Body of pancreas (tissue), 4 donors: ENCODE data around the gene ASB16. TPM values are rescaled to one million over a fixed set of nuclear protein-coding genes. Genes with fewer than 3 reads are reported as not detected.

Experiments
- ATAC-seq: fragments of 150-250 bp; one replicate; pipeline ENCODE4 v1.9.1; 2016
- DNase-seq, 4 donors: peaks; one replicate each; pipeline ENCODE4 v3.0.0-alpha.2; 2019
- H3K27ac ChIP-seq, 4 donors: fragments of 200-600 bp; sonication (generic); 1 replicate in 3 of 4; 2 replicates in 1 of 4; pipeline versions ENCODE4 v1.5.1 to v1.6.1; 2016 to 2019; ENCODE audit warnings: mild to moderate bottlenecking in 1 of 4, mixed read lengths in 1 of 4, moderate library complexity in 1 of 4
- H3K27me3 ChIP-seq, 2 donors: fragments of 200-600 bp; sonication (generic); one replicate each; pipeline ENCODE4 v1.6.0; 2016; ENCODE audit warnings: mild to moderate bottlenecking in 1 of 2
- H3K36me3 ChIP-seq, 2 donors: fragments of 200-600 bp; sonication (generic); replicated peaks in 1 of 2; 2 replicates each; pipeline ENCODE4 v1.5.1; 2016; ENCODE audit warnings: low read depth in 2 of 2; ENCODE audit not compliant: insufficient read depth in 1 of 2
- H3K4me1 ChIP-seq: fragments of 200-600 bp; sonication (generic); one replicate; pipeline ENCODE4 v1.6.0; 2016
- H3K4me3 ChIP-seq, 2 donors: fragments of 200-600 bp; sonication (generic); 1 replicate in 1 of 2; 2 replicates in 1 of 2; pipeline ENCODE4 v1.5.1; 2016 to 2019
- H3K9me3 ChIP-seq, 3 donors: fragments of 200-600 bp; sonication (generic); 1 replicate in 2 of 3; 2 replicates in 1 of 3; pipeline ENCODE4 v1.5.1; 2016
- POLR2A ChIP-seq, 3 donors: fragments of 450-650 bp; IDR thresholded peaks; one replicate each; pipeline ENCODE4 v1.6.1; 2016; ENCODE audit warnings: antibody characterized with exemption in 3 of 3, mild to moderate bottlenecking in 2 of 3
- WGBS, 2 donors: methylation state at CpG; one replicate each; pipeline ENCODE4 v1.1.5; 2017; 5-methylcytosine and 5-hydroxymethylcytosine counted together
- intact Hi-C: fragments of 100-400 bp; cut with DNase I; formaldehyde crosslinking; loops from one replicate; pipeline ENCODE4 v1.15.1; 2023
- total RNA-seq, 2 donors: library from RNA; depleted of rRNA; stranded (reverse); fragments of >200 nt; gene quantifications; one replicate each; pipeline ENCODE4 v1.1.0, GENCODE V29; 2016
- TF ChIP-seq, protein P1 (sequence below), 7 experiments: fragments of 450-650 bp in 4 of 7; fragments of 200-600 bp in 3 of 7; sonication (generic) in 3 of 7; IDR thresholded peaks; one replicate each; pipeline ENCODE4 v1.5.1; 2016 to 2019; ENCODE audit warnings: antibody characterized with exemption in 7 of 7

The ASB16 gene
- total RNA-seq, 2 donors from 2014 or later, result 3.9 to 10.5 TPM

DNA sequence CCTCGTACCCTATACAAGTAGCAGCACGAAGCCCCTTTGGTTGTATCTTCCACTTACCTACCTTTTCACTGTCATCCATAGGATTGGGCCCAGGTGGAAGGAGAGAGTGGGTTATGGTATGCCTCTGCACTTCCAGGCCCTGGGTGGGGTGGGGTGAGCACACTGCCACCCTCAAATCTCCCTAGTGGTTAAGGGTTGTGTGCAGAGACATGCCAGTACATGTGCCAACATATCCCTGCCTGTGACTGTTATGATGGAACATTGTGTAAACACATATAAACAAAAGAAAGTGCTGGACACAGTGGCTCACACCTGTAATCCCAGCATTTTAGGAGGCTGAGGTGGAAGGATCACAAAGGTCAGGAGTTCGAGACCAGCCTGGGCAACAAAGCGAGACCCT is 17.6 kb upstream of the ASB16 start:
- TF ChIP-seq, protein P1, sequence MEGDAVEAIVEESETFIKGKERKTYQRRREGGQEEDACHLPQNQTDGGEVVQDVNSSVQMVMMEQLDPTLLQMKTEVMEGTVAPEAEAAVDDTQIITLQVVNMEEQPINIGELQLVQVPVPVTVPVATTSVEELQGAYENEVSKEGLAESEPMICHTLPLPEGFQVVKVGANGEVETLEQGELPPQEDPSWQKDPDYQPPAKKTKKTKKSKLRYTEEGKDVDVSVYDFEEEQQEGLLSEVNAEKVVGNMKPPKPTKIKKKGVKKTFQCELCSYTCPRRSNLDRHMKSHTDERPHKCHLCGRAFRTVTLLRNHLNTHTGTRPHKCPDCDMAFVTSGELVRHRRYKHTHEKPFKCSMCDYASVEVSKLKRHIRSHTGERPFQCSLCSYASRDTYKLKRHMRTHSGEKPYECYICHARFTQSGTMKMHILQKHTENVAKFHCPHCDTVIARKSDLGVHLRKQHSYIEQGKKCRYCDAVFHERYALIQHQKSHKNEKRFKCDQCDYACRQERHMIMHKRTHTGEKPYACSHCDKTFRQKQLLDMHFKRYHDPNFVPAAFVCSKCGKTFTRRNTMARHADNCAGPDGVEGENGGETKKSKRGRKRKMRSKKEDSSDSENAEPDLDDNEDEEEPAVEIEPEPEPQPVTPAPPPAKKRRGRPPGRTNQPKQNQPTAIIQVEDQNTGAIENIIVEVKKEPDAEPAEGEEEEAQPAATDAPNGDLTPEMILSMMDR (IDR thresholded peaks at IDR 0.05), result no peak
- TF ChIP-seq POLR2A (IDR thresholded peaks at IDR 0.05), result no peak
- no peak overlapping the region for H3K4me3 ChIP-seq

DNA sequence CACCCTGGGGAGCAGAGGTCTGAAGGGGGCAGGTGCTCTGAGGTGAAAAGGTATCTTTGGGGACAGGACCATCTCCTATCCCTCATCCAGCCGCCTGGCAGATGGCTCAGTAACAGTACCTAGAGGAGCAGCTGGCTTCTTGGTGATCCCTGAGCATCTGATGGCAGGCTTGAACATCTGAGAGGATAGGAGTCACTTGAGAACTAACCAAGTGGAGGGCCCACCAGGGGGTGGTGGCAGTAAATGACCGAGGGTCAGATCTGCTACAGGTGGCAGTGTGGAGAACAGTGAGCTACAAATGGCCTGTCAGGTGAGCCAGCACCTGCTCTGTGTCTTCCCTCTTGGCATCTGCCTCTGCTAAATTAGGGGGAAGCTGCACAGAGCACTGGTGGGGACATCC is 15.0 kb upstream of the ASB16 start:
- DNase-seq, result no peak
- no peaks in the 10 kb centered on the region for H3K4me1 ChIP-seq
- H3K36me3 ChIP-seq, result no peaks in the 10 kb centered on the region
- TF ChIP-seq POLR2A (IDR thresholded peaks at IDR 0.05), result no peak
- TF ChIP-seq, protein P1 (IDR thresholded peaks at IDR 0.05), result no peak
- whole genome bisulfite sequencing, 2 donors, result 38 to 89% methylated on average over 1 to 2 of the region's 2 CpGs
- H3K4me3 ChIP-seq, result no peak overlapping the region
- intact Hi-C loops, result no loop called here
- no peak overlapping the region for H3K27ac ChIP-seq
- ATAC-seq, result no peak
- H3K9me3 ChIP-seq, result no peaks in the 10 kb centered on the region
- H3K27me3 ChIP-seq, result no peaks in the 10 kb centered on the region

More for the DNA sequence above, 17.6 kb upstream of the ASB16 start:
- no peak for ATAC-seq
- Histone ChIP-seq H3K27me3 (no peaks in the 10 kb centered on the region), H3K36me3 (no peaks in the 10 kb centered on the region), H3K27ac (no peak overlapping the region), H3K9me3 (no peaks in the 10 kb centered on the region), H3K4me1 (no peaks in the 10 kb centered on the region)
- no peak for DNase-seq
- intact Hi-C loops, result no loop called here
- WGBS, 2 donors, result 97 to 98% methylated on average over 3 to 4 of the region's 4 CpGs

DNA sequence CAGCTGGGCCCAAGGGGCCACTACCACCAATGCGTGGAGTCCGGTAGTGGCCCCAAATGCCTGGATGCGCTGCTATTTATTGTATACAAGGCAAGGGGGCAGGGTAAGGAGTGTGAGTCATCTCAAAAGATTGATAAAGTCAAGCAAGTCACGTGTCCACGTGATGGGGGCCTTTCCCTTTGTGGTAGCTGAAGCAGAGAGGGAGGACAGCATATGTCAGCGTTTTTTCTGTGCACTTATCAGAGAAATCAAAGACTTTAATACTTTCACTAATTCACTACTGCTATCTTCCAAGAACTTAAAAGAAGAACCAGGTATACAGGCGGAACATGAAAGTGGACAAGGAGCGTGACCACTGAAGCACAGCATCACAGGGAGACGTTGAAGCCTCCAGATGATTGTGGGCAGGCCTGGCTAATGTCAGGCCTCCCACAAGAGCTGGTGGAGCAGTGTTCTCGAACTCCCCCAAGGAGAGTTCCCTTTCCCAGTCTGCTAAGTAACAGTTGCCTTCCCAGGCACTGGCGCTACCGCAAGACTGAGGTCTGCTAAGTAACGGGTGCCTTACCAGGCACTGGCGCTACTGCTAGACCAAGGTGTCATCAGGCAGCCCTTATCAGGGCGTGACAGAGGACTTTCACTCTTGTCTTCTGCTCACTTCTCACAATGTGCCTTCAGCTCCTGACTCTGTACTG is 10.8 kb upstream of the ASB16 start:
- no peaks in the 10 kb centered on the region for H3K9me3 ChIP-seq
- no peaks in the 10 kb centered on the region for H3K27me3 ChIP-seq
- intact Hi-C loops, result loop anchor here (10.0 kb wide), 1 partner anchor 265 kb away; no protein-coding TSS in a partner anchor
- WGBS, 2 donors, result 83 to 85% methylated on average over 15 of the region's 15 CpGs
- no peak for DNase-seq
- TF ChIP-seq, protein P1 (IDR thresholded peaks at IDR 0.05), result no peak
- TF ChIP-seq POLR2A (IDR thresholded peaks at IDR 0.05), result no peak
- ATAC-seq, result no peak
- no peaks in the 10 kb centered on the region for H3K36me3 ChIP-seq
- H3K4me1 ChIP-seq, result no peaks in the 10 kb centered on the region
- H3K27ac ChIP-seq, result no peak overlapping the region
- H3K4me3 ChIP-seq, result no peak overlapping the region

DNA sequence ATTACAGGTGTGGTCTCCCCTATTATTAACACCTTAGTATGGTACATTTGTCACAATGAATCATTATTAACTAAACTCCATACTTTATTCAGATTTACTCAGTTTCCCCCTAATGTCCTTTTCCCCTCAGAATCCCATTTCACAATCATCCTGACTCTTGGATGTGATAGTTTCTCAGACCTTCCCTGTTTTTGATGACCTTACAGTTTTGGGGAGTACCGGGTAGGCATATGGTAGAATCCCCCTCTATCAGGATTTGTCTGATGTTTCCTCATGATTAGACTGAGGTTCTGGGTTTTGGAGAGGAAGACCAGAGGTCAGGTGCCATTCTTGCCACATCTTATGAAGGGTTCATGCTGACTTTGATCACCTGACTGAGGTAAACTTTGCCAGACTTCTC is 6.0 kb upstream of the ASB16 start:
- Histone ChIP-seq H3K27ac (no peak overlapping the region), H3K27me3 (no peaks in the 10 kb centered on the region), H3K4me1 (peaks cover 8% of the 10 kb centered on the region), H3K4me3 (no peak overlapping the region), H3K9me3 (no peaks in the 10 kb centered on the region), H3K36me3 (no peaks in the 10 kb centered on the region)
- ATAC-seq (no peak), DNase-seq (no peak)
- WGBS, 2 donors, result 87 to 96% methylated on average over 1 of the region's 1 CpG
- intact Hi-C loops, result loop anchor here (10.0 kb wide), 1 partner anchor 270 kb away; no protein-coding TSS in a partner anchor
- TF ChIP-seq POLR2A (IDR thresholded peaks at IDR 0.05), result no peak
- TF ChIP-seq, protein P1 (IDR thresholded peaks at IDR 0.05), result no peak
